Sigmoid colon (tissue), 4 donors: ENCODE data around the gene SPTBN4.

Experiments used
- CTCF ChIP-seq, 4 experiments: fragments of 450-650 bp in 3 of 4; fragments of 200-600 bp in 1 of 4; IDR thresholded peaks; one replicate each; pipeline ENCODE4 v1.5.1; 2016 to 2019; ENCODE audit warnings: antibody characterized with exemption in 4 of 4, mild to moderate bottlenecking in 3 of 4, moderate library complexity in 2 of 4
- EP300 ChIP-seq, 4 donors: sonication (generic); formaldehyde crosslinking; IDR thresholded peaks; one replicate each; pipeline ENCODE4 v1.6.1; 2017; ENCODE audit warnings: antibody characterized with exemption in 4 of 4
- POLR2A ChIP-seq, 2 donors: fragments of 450-650 bp; IDR thresholded peaks; one replicate each; pipeline ENCODE4 v1.6.1; 2016; ENCODE audit warnings: antibody characterized with exemption in 2 of 2, mild to moderate bottlenecking in 2 of 2, moderate library complexity in 2 of 2
- POLR2AphosphoS5 ChIP-seq, 4 donors: sonication (generic); formaldehyde crosslinking; IDR thresholded peaks; one replicate each; pipeline ENCODE4 v1.6.1; 2017; ENCODE audit warnings: antibody characterized with exemption in 4 of 4

GRCh38 chr19:40581531-40581930 is 114.7 kb downstream of the SPTBN4 start:
- TF ChIP-seq POLR2A (IDR thresholded peaks at IDR 0.05) (no peak), CTCF (IDR thresholded peaks at IDR 0.05) (no peak), EP300 (IDR thresholded peaks at IDR 0.05) (no peak), POLR2AphosphoS5 (IDR thresholded peaks at IDR 0.05) (no peak)
